Effector memory CD8-positive, alpha-beta T cell (primary cell): Measurements from ENCODE around the gene FZD7.

ENCODE experiments used
- ATAC-seq: fragments of 150-1000 bp; cut with Tn5 transposase; replicated peaks from 2 replicates; pipeline ENCODE4 v1.10.0; 2021; ENCODE audit warnings: mild to moderate bottlenecking, moderate library complexity
- DNase-seq, 3 experiments: peaks; one replicate each; pipeline ENCODE4 v3.0.0; 2021
- H3K27ac Mint-ChIP-seq, 2 donors: one replicate each; pipeline ENCODE4 v1.8.0; 2022; ENCODE audit warnings: mild to moderate bottlenecking in 2 of 2, mixed read lengths in 2 of 2, moderate library complexity in 2 of 2
- H3K27me3 Mint-ChIP-seq, 2 donors: one replicate each; pipeline ENCODE4 v1.8.0; 2022; ENCODE audit warnings: mixed read lengths in 2 of 2
- H3K36me3 Mint-ChIP-seq: one replicate; pipeline ENCODE4 v1.8.0; 2022; ENCODE audit warnings: mild to moderate bottlenecking, moderate library complexity, mixed read lengths; ENCODE audit not compliant: insufficient read depth
- H3K4me1 Mint-ChIP-seq, 2 donors: one replicate each; pipeline ENCODE4 v1.8.0; 2022; ENCODE audit warnings: low read depth in 2 of 2, mixed read lengths in 2 of 2
- H3K4me3 Mint-ChIP-seq, 2 donors: one replicate each; pipeline ENCODE4 v1.8.0; 2022; ENCODE audit warnings: mild to moderate bottlenecking in 2 of 2, mixed read lengths in 2 of 2, moderate library complexity in 2 of 2
- H3K9me3 Mint-ChIP-seq, 2 donors: one replicate each; pipeline ENCODE4 v1.8.0; 2022; ENCODE audit warnings: mixed read lengths in 2 of 2

The FZD7 gene

GRCh38 chr2:202049840-202050239 lies 16.2 kb downstream of the FZD7 start:
- Mint-ChIP-seq H3K27ac (no peak overlapping the region), H3K36me3 (no peaks in the 10 kb centered on the region), H3K4me3 (no peak overlapping the region), H3K9me3 (no peaks in the 10 kb centered on the region), H3K4me1 (no peaks in the 10 kb centered on the region), H3K27me3 (peaks cover 57 to 71% of the 10 kb centered on the region in 2 donors)
- DNase-seq (no peak), ATAC-seq (no peak)

GRCh38 chr2:202050652-202051051 lies 17.0 kb downstream of the FZD7 start:
- Mint-ChIP-seq H3K36me3 (no peaks in the 10 kb centered on the region), H3K4me3 (no peak overlapping the region), H3K27ac (no peak overlapping the region), H3K9me3 (no peaks in the 10 kb centered on the region), H3K27me3 (peaks cover 56 to 72% of the 10 kb centered on the region in 2 donors), H3K4me1 (no peaks in the 10 kb centered on the region)
- ATAC-seq, result no peak
- no peak for DNase-seq

GRCh38 chr2:202051499-202052161 lies 18.0 kb downstream of the FZD7 start:
- DNase-seq (no peak), ATAC-seq (no peak)
- Mint-ChIP-seq H3K27me3 (peaks cover 51 to 72% of the 10 kb centered on the region in 2 donors), H3K27ac (no peak overlapping the region), H3K4me3 (no peak overlapping the region), H3K9me3 (no peaks in the 10 kb centered on the region), H3K36me3 (no peaks in the 10 kb centered on the region), H3K4me1 (no peaks in the 10 kb centered on the region)

GRCh38 chr2:202052235-202052634 lies 18.6 kb downstream of the FZD7 start:
- no peak for ATAC-seq
- Mint-ChIP-seq H3K4me3 (no peak overlapping the region), H3K9me3 (no peaks in the 10 kb centered on the region), H3K36me3 (no peaks in the 10 kb centered on the region), H3K4me1 (no peaks in the 10 kb centered on the region), H3K27ac (no peak overlapping the region), H3K27me3 (peaks cover 45 to 67% of the 10 kb centered on the region in 2 donors)
- DNase-seq, result no peak

- Mint-ChIP-seq H3K27me3 (peaks cover 43 to 68% of the 10 kb centered on the region in 2 donors), H3K36me3 (no peaks in the 10 kb centered on the region), H3K9me3 (no peaks in the 10 kb centered on the region), H3K4me3 (no peak overlapping the region), H3K4me1 (no peaks in the 10 kb centered on the region), H3K27ac (no peak overlapping the region)
- DNase-seq (no peak), ATAC-seq (no peak)
These were observed 21.0 kb downstream of the FZD7 start for GRCh38 chr2:202054679-202055078.

- Mint-ChIP-seq H3K4me3 (no peak overlapping the region), H3K27me3 (peaks cover 51 to 69% of the 10 kb centered on the region in 2 donors), H3K4me1 (no peaks in the 10 kb centered on the region), H3K27ac (no peak overlapping the region), H3K36me3 (no peaks in the 10 kb centered on the region), H3K9me3 (no peaks in the 10 kb centered on the region)
- ATAC-seq, result no peak
- DNase-seq, result no peak
These were observed 23.0 kb downstream of the FZD7 start for GRCh38 chr2:202056611-202057010.

GRCh38 chr2:202060218-202060617 lies 26.6 kb downstream of the FZD7 start:
- H3K36me3 Mint-ChIP-seq, result no peaks in the 10 kb centered on the region
- no peaks in the 10 kb centered on the region for H3K4me1 Mint-ChIP-seq
- DNase-seq, result no peak
- peaks cover 34 to 49% of the 10 kb centered on the region in 2 donors for H3K27me3 Mint-ChIP-seq
- no peak for ATAC-seq
- H3K27ac Mint-ChIP-seq, result no peak overlapping the region
- no peaks in the 10 kb centered on the region for H3K9me3 Mint-ChIP-seq
- no peak overlapping the region for H3K4me3 Mint-ChIP-seq

GRCh38 chr2:202061695-202062094 lies 28.0 kb downstream of the FZD7 start:
- DNase-seq (no peak), ATAC-seq (no peak)
- no peaks in the 10 kb centered on the region for H3K4me1 Mint-ChIP-seq
- no peaks in the 10 kb centered on the region for H3K36me3 Mint-ChIP-seq
- no peak overlapping the region for H3K4me3 Mint-ChIP-seq
- peaks cover 28 to 46% of the 10 kb centered on the region in 2 donors for H3K27me3 Mint-ChIP-seq
- H3K9me3 Mint-ChIP-seq, result no peaks in the 10 kb centered on the region
- H3K27ac Mint-ChIP-seq, result no peak overlapping the region

- ATAC-seq (no peak), DNase-seq (no peak)
- H3K4me3 Mint-ChIP-seq, result no peak overlapping the region
- H3K27ac Mint-ChIP-seq, result no peak overlapping the region
- no peaks in the 10 kb centered on the region for H3K36me3 Mint-ChIP-seq
- no peaks in the 10 kb centered on the region for H3K9me3 Mint-ChIP-seq
- H3K27me3 Mint-ChIP-seq, result peaks cover 18 to 35% of the 10 kb centered on the region in 2 donors
- no peaks in the 10 kb centered on the region for H3K4me1 Mint-ChIP-seq
These were observed 30.7 kb downstream of the FZD7 start for GRCh38 chr2:202064171-202064880.

- no peaks in the 10 kb centered on the region for H3K9me3 Mint-ChIP-seq
- no peak overlapping the region for H3K4me3 Mint-ChIP-seq
- H3K27me3 Mint-ChIP-seq, result peaks cover 13 to 30% of the 10 kb centered on the region in 2 donors
- ATAC-seq, result no peak
- H3K4me1 Mint-ChIP-seq, result no peaks in the 10 kb centered on the region
- H3K36me3 Mint-ChIP-seq, result no peaks in the 10 kb centered on the region
- no peak overlapping the region for H3K27ac Mint-ChIP-seq
- DNase-seq, result no peak
These were observed 31.2 kb downstream of the FZD7 start for GRCh38 chr2:202064881-202065230.

GRCh38 chr2:202065876-202066275 lies 32.2 kb downstream of the FZD7 start:
- no peak overlapping the region for H3K27ac Mint-ChIP-seq

GRCh38 chr2:202066875-202067274 lies 33.2 kb downstream of the FZD7 start:
- H3K27ac Mint-ChIP-seq, result no peak overlapping the region
- DNase-seq, result no peak

More at GRCh38 chr2:202065876-202066275, 32.2 kb downstream of the FZD7 start:
- H3K36me3 Mint-ChIP-seq, result no peaks in the 10 kb centered on the region
- H3K27me3 Mint-ChIP-seq, result peaks cover 6 to 33% of the 10 kb centered on the region in 2 donors
- H3K4me1 Mint-ChIP-seq, result no peaks in the 10 kb centered on the region
- DNase-seq (no peak), ATAC-seq (no peak)
- H3K4me3 Mint-ChIP-seq, result no peak overlapping the region
- no peaks in the 10 kb centered on the region for H3K9me3 Mint-ChIP-seq

GRCh38 chr2:202067589-202067988 lies 33.9 kb downstream of the FZD7 start:
- H3K36me3 Mint-ChIP-seq, result no peaks in the 10 kb centered on the region
- no peaks in the 10 kb centered on the region for H3K9me3 Mint-ChIP-seq
- H3K27me3 Mint-ChIP-seq, result peaks cover 13 to 47% of the 10 kb centered on the region in 2 donors
- no peak for ATAC-seq
- DNase-seq, result no peak
- H3K4me1 Mint-ChIP-seq, result no peaks in the 10 kb centered on the region
- H3K27ac Mint-ChIP-seq, result no peak overlapping the region
- H3K4me3 Mint-ChIP-seq, result no peak overlapping the region

More at GRCh38 chr2:202066875-202067274, 33.2 kb downstream of the FZD7 start:
- Mint-ChIP-seq H3K4me3 (no peak overlapping the region), H3K36me3 (no peaks in the 10 kb centered on the region), H3K9me3 (no peaks in the 10 kb centered on the region), H3K4me1 (no peaks in the 10 kb centered on the region), H3K27me3 (peaks cover 8 to 40% of the 10 kb centered on the region in 2 donors)
- ATAC-seq, result no peak
